Mesothelial cell of epicardium (in vitro differentiated cells): ENCODE measurements around the gene ZNRD2. TPM values are rescaled to one million over a fixed set of nuclear protein-coding genes. Genes with fewer than 3 reads are reported as not detected.

Experiments
- DNase-seq, 2 experiments: peaks; one replicate each; pipeline ENCODE4 v3.0.0; 2021; ENCODE audit warnings: low spot score in 2 of 2; ENCODE audit not compliant: unreplicated experiment in 2 of 2
- H3K27ac Mint-ChIP-seq: 2 replicates; pipeline ENCODE4 v1.8.0; 2021; ENCODE audit warnings: mixed read lengths
- H3K27me3 Mint-ChIP-seq: 2 replicates; pipeline ENCODE4 v1.8.0; 2021; ENCODE audit warnings: low read depth, mixed read lengths
- H3K36me3 Mint-ChIP-seq: 2 replicates; pipeline ENCODE4 v1.8.0; 2021; ENCODE audit warnings: mixed read lengths
- H3K4me1 Mint-ChIP-seq: 2 replicates; pipeline ENCODE4 v1.8.0; 2021; ENCODE audit warnings: mixed read lengths
- H3K4me3 Mint-ChIP-seq: 2 replicates; pipeline ENCODE4 v1.8.0; 2021; ENCODE audit warnings: mild to moderate bottlenecking, moderate library complexity, mixed read lengths
- H3K9me3 Mint-ChIP-seq: 2 replicates; pipeline ENCODE4 v1.8.0; 2021; ENCODE audit warnings: mixed read lengths
- total RNA-seq: library from RNA; stranded (reverse); gene quantifications from 3 replicates; pipeline ENCODE4 v1.2.1, GENCODE V29; 2021
- TF ChIP-seq, protein P1 (sequence below): fragments of 200-600 bp; sonication (generic); IDR thresholded peaks from one replicate; pipeline ENCODE4 v1.5.0; 2021; ENCODE audit warnings: antibody characterized with exemption; ENCODE audit not compliant: unreplicated experiment

ZNRD2 gene
- total RNA-seq, 1 donor from 2014 or later: 27.4 TPM

DNA sequence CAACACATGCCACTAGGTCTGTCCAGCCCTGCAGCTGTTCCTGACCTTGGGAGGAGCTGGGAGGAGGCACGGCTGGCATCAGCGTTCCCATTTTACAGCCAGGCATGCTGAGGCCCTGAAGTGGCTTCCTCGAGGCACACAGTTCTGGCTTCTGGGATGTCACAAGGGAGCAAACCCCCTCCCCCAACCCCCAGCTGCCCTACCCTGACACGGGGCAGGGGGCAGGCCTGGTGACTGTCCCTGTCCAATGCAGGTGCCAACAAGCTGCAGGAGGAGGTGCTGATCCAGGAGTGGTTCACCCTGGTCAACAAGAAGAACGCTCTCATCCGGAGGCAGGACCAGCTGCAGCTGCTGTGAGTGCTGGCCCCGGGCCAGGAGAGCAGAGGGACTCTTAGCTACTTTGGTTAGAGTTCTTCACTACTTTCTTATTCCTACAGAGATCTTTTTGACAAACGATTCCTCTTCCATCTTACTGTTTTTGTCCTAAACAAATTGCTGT lies 20.0 kb downstream of the ZNRD2 start:
- H3K27me3 Mint-ChIP-seq: peaks cover 22% of the 10 kb centered on the region
- H3K9me3 Mint-ChIP-seq: no peaks in the 10 kb centered on the region
- H3K36me3 Mint-ChIP-seq: peaks cover 4% of the 10 kb centered on the region
- no peak for DNase-seq
- H3K27ac Mint-ChIP-seq: no peak overlapping the region
- H3K4me3 Mint-ChIP-seq: no peak overlapping the region
- peaks cover 14% of the 10 kb centered on the region for H3K4me1 Mint-ChIP-seq
- TF ChIP-seq, protein P1, sequence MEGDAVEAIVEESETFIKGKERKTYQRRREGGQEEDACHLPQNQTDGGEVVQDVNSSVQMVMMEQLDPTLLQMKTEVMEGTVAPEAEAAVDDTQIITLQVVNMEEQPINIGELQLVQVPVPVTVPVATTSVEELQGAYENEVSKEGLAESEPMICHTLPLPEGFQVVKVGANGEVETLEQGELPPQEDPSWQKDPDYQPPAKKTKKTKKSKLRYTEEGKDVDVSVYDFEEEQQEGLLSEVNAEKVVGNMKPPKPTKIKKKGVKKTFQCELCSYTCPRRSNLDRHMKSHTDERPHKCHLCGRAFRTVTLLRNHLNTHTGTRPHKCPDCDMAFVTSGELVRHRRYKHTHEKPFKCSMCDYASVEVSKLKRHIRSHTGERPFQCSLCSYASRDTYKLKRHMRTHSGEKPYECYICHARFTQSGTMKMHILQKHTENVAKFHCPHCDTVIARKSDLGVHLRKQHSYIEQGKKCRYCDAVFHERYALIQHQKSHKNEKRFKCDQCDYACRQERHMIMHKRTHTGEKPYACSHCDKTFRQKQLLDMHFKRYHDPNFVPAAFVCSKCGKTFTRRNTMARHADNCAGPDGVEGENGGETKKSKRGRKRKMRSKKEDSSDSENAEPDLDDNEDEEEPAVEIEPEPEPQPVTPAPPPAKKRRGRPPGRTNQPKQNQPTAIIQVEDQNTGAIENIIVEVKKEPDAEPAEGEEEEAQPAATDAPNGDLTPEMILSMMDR: no peak

DNA sequence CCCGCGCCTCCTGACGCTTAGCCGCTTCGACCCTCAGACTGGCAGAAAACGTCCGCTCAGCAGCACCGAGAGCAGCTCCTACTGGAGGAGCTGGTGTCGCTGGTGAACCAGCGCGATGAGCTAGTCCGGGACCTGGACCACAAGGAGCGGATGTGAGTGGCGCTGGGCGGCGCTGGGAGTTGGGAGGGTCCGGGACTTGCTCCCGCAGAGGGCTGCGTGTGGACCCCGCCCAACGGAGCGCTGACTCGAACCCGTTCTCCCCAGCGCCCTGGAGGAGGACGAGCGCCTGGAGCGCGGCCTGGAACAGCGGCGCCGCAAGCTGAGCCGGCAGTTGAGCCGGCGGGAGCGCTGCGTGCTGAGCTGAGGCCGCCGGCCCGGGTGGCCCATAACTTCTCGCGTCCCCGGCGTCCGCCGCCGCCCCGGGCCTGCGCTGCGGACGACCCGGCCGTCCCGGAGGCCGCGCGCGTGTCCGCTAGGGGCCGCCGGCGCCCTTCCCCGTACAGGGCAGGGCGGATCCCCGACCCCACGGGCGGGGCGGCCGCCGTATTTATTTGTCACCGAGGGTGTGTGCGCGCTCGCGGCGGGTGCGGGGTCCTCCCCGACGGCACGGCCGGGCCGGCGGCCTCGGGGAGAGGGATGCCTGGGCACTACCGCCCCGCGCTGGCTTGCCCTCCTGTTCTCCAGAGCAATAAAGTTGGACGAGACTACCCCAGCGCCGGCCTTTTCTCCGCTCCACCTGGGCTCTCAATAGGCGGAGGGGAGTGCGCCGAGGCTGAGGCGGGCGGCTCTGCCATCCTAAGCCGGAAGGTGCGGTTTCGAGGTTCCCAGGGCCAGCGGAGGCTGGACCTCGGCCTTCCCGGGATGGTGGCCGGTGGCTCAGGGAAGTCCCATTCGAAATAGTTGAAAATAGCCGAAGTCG lies 21.9 kb downstream of the ZNRD2 start:
- no peaks in the 10 kb centered on the region for H3K9me3 Mint-ChIP-seq
- H3K27me3 Mint-ChIP-seq: peaks cover 22% of the 10 kb centered on the region
- peaks cover 4% of the 10 kb centered on the region for H3K36me3 Mint-ChIP-seq
- peak overlapping the region; percentile 51 for H3K4me3 Mint-ChIP-seq
- peaks cover 14% of the 10 kb centered on the region for H3K4me1 Mint-ChIP-seq
- TF ChIP-seq, protein P1: peak; percentile 23
- no peak overlapping the region for H3K27ac Mint-ChIP-seq
- no peak for DNase-seq

DNA sequence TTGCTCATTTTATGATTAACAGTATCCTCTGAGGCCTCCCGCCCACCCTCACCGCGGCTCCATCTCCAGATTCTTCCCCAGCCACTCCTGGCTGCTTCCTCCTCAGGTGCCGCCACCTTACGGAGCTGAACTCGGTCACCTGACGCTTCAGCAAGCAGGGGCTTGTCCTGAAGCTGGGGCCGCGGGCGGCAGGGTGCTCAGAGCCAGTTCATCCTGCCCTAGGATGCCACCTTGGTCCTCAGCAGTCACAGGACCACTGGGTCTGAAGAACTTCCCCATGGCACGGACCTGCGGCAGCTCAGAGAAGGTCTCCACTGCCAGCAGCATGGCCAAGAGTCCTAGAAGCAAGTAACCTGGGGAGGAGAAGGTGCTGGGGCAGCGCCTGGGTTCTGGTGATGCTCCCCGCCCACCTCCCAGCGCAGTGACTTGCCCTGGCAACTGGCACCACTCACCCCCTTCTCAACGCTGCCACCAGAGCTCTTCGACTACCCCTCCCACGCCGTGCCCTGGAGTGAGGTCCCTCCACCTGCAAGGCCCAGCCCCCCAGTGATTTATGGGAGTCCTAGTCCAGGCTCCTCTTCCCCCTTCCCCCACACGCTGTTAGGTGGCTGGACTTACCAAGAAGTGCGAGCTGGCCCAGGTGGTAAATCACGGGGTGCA lies 22.7 kb downstream of the ZNRD2 start:
- DNase-seq: no peak
- peaks cover 22% of the 10 kb centered on the region for H3K27me3 Mint-ChIP-seq
- H3K4me3 Mint-ChIP-seq: peak overlapping the region; percentile 51
- peaks cover 7% of the 10 kb centered on the region for H3K36me3 Mint-ChIP-seq
- no peak overlapping the region for H3K27ac Mint-ChIP-seq
- TF ChIP-seq, protein P1: no peak
- no peaks in the 10 kb centered on the region for H3K9me3 Mint-ChIP-seq
- peaks cover 14% of the 10 kb centered on the region for H3K4me1 Mint-ChIP-seq

DNA sequence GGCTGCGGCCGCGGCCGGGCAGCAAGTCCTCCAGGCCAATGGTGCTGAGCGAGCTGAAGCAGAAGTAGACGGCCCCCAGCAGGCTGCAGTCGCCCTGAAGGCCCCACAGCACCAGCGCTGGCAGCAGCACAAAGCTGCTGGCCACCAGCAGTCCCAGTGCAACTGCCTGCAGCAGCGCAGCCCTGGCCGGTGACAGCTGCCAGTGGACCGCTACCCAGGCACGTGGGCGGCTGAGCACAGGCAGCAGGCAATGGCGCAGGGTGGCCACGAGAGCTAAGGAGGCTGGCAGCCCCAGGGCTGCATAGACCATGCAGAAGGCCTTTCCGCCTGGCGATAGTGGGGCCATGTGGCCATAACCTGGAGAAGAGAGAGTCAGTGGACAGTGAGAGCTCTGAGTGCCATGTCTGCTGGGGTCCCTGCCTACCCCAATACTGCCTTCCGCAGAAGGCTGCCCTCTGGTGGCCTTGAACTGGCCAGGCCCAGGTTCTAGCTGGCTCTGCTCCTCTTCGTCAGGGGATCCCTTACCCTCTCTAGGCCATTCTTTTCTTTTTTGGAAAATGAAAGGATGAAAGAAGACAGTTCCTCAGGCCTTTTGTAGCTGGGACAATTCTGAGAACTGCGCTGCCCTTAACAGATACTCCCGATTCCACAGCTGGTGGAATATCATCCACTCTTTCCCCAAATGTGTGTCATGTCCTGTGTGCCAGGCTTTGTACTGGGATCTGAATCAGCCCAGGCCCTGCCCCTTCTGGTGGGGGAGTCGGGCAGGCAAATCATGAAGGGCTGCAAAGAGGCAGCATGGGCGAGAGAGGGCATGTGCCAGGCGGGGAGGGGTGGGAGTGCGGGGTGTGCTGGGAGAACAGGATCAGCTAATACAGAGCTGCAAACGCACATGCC lies 23.5 kb downstream of the ZNRD2 start:
- peaks cover 22% of the 10 kb centered on the region for H3K27me3 Mint-ChIP-seq
- TF ChIP-seq, protein P1: no peak
- H3K4me3 Mint-ChIP-seq: peak overlapping the region; percentile 51
- peaks cover 7% of the 10 kb centered on the region for H3K36me3 Mint-ChIP-seq
- no peak overlapping the region for H3K27ac Mint-ChIP-seq
- H3K9me3 Mint-ChIP-seq: no peaks in the 10 kb centered on the region
- H3K4me1 Mint-ChIP-seq: peaks cover 14% of the 10 kb centered on the region
- no peak for DNase-seq

DNA sequence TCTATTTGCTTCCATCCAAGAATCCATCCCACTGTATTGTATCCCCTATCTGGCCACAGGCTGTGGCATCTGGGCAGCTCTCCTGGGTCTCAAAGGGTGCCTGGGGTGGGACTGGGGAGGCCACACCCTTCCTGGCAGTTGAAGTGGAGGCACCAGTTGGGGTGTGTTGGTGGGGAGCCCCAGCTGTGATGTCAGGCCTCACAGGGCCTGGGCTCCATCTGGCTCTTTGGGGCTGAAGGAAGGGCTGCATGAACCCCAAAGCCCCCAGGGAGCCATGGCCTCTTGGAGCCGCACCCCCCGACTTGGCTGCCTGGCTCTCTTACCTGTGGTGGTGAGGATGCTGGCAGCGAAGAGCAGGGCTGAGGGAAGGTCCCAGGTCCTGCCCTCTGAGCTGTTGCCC lies 24.9 kb downstream of the ZNRD2 start:
- peaks cover 22% of the 10 kb centered on the region for H3K27me3 Mint-ChIP-seq
- no peak overlapping the region for H3K27ac Mint-ChIP-seq
- H3K36me3 Mint-ChIP-seq: peaks cover 11% of the 10 kb centered on the region
- H3K4me1 Mint-ChIP-seq: peaks cover 14% of the 10 kb centered on the region
- DNase-seq: no peak
- TF ChIP-seq, protein P1: no peak
- no peak overlapping the region for H3K4me3 Mint-ChIP-seq
- no peaks in the 10 kb centered on the region for H3K9me3 Mint-ChIP-seq
